IPS-18a (cell line): Measurements from ENCODE around the gene FASLG.

ENCODE experiments used
- H3K27ac ChIP-seq: one replicate; pipeline ENCODE4 v1.5.1; 2013; ENCODE audit warnings: low read length
- H3K27me3 ChIP-seq: one replicate; pipeline ENCODE4 v1.6.1; 2013; ENCODE audit warnings: mild to moderate bottlenecking, low read length; ENCODE audit not compliant: control insufficient read depth, insufficient read depth
- H3K36me3 ChIP-seq: one replicate; pipeline ENCODE4 v1.6.1; 2013; ENCODE audit warnings: low read depth, low read length; ENCODE audit not compliant: control insufficient read depth
- H3K4me1 ChIP-seq: one replicate; pipeline ENCODE4 v1.6.1; 2013; ENCODE audit warnings: low read depth, low read length; ENCODE audit not compliant: control insufficient read depth
- H3K4me3 ChIP-seq: one replicate; pipeline ENCODE4 v1.5.1; 2013; ENCODE audit warnings: low read length
- H3K9ac ChIP-seq: one replicate; pipeline ENCODE4 v1.6.1; 2013; ENCODE audit warnings: mild to moderate bottlenecking, low read length, moderate library complexity
- H3K9me3 ChIP-seq: one replicate; pipeline ENCODE4 v1.6.1; 2013; ENCODE audit warnings: low read depth, low read length; ENCODE audit not compliant: control insufficient read depth

The FASLG gene

GRCh38 chr1:172713466-172713865 lies 54.6 kb downstream of the FASLG start:
- H3K4me3 ChIP-seq: no peak overlapping the region
- no peak overlapping the region for H3K9ac ChIP-seq
- H3K36me3 ChIP-seq: no peaks in the 10 kb centered on the region
- no peaks in the 10 kb centered on the region for H3K9me3 ChIP-seq
- H3K27ac ChIP-seq: no peak overlapping the region
- peaks cover 13% of the 10 kb centered on the region for H3K4me1 ChIP-seq
- no peaks in the 10 kb centered on the region for H3K27me3 ChIP-seq
